Measurements from ENCODE around the gene SUSD6. TPM values are rescaled to one million over a fixed set of nuclear protein-coding genes. Genes with fewer than 3 reads are reported as not detected.

Gene SUSD6
- total RNA-seq, 1 donor: 17.7 TPM

DNA sequence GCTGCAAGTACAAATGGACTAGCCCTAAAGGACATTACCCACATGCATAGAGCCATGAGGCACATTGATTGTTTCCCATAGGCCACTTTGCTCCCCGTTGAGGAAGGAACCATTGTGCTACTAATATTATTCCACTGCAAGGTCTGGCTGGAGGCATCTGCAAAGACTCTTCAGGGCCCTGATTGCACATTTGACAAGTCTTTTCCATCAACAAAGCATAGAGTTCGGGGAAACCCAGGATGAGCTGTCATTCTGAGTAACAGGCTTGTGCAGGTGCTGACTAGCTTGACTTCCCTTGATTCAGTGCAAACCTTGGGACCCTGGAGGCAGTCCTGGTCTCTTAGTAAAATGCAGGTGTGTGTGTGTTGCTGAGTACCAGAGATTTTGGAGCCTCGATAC is 73.8 kb downstream of the SUSD6 start:
- Histone ChIP-seq H2AFZ (ENCODE audit: low read length) (no peak overlapping the region), H3K9me3 (ENCODE audit: low read depth, low read length) (no peaks in the 10 kb centered on the region), H3K4me1 (ENCODE audit: insufficient read depth, low read length) (peaks cover 7% of the 10 kb centered on the region), H3K4me2 (ENCODE audit: insufficient read depth, low read length) (no peak overlapping the region), H3K36me3 (ENCODE audit: insufficient read depth, low read length) (no peaks in the 10 kb centered on the region), H4K20me1 (ENCODE audit: insufficient read depth, low read length) (peaks cover 58% of the 10 kb centered on the region), H3K4me3 (ENCODE audit: insufficient read depth, low read length) (no peak overlapping the region), H3K79me2 (ENCODE audit: insufficient read depth, low read length) (peaks cover 33% of the 10 kb centered on the region), H3K27me3 (ENCODE audit: insufficient read depth, low read length) (no peaks in the 10 kb centered on the region), H3K27ac (ENCODE audit: low read depth, low read length) (no peak overlapping the region)
- no peak for DNase-seq (ENCODE audit: insufficient read length, low spot score, missing footprints)
- TF ChIP-seq, protein P1, sequence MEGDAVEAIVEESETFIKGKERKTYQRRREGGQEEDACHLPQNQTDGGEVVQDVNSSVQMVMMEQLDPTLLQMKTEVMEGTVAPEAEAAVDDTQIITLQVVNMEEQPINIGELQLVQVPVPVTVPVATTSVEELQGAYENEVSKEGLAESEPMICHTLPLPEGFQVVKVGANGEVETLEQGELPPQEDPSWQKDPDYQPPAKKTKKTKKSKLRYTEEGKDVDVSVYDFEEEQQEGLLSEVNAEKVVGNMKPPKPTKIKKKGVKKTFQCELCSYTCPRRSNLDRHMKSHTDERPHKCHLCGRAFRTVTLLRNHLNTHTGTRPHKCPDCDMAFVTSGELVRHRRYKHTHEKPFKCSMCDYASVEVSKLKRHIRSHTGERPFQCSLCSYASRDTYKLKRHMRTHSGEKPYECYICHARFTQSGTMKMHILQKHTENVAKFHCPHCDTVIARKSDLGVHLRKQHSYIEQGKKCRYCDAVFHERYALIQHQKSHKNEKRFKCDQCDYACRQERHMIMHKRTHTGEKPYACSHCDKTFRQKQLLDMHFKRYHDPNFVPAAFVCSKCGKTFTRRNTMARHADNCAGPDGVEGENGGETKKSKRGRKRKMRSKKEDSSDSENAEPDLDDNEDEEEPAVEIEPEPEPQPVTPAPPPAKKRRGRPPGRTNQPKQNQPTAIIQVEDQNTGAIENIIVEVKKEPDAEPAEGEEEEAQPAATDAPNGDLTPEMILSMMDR (IDR thresholded peaks at IDR 0.05; ENCODE audit: extremely low read depth, low read depth, low read length): no peak

- TF ChIP-seq, protein P1 (IDR thresholded peaks at IDR 0.05; ENCODE audit: extremely low read depth, low read depth, low read length): no peak
- peaks cover 33% of the 10 kb centered on the region for H3K79me2 ChIP-seq (ENCODE audit: insufficient read depth, low read length)
- H3K36me3 ChIP-seq (ENCODE audit: insufficient read depth, low read length): no peaks in the 10 kb centered on the region
- H3K4me1 ChIP-seq (ENCODE audit: insufficient read depth, low read length): peaks cover 2% of the 10 kb centered on the region
- H3K27me3 ChIP-seq (ENCODE audit: insufficient read depth, low read length): no peaks in the 10 kb centered on the region
- no peak overlapping the region for H3K27ac ChIP-seq (ENCODE audit: low read depth, low read length)
- no peak overlapping the region for H2AFZ ChIP-seq (ENCODE audit: low read length)
- H3K4me2 ChIP-seq (ENCODE audit: insufficient read depth, low read length): no peak overlapping the region
- H3K4me3 ChIP-seq (ENCODE audit: insufficient read depth, low read length): no peak overlapping the region
- peaks cover 58% of the 10 kb centered on the region for H4K20me1 ChIP-seq (ENCODE audit: insufficient read depth, low read length)
- no peaks in the 10 kb centered on the region for H3K9me3 ChIP-seq (ENCODE audit: low read depth, low read length)
- DNase-seq (ENCODE audit: insufficient read length, low spot score, missing footprints): peak; percentile 10
Measured at GRCh38 chr14:69685716-69686115, 74.3 kb downstream of the SUSD6 start.

- peaks cover 46% of the 10 kb centered on the region for H4K20me1 ChIP-seq (ENCODE audit: insufficient read depth, low read length)
- H3K27me3 ChIP-seq (ENCODE audit: insufficient read depth, low read length): no peaks in the 10 kb centered on the region
- no peaks in the 10 kb centered on the region for H3K36me3 ChIP-seq (ENCODE audit: insufficient read depth, low read length)
- TF ChIP-seq, protein P1 (IDR thresholded peaks at IDR 0.05; ENCODE audit: extremely low read depth, low read depth, low read length): no peak
- no peak for DNase-seq (ENCODE audit: insufficient read length, low spot score, missing footprints)
- H3K4me2 ChIP-seq (ENCODE audit: insufficient read depth, low read length): no peak overlapping the region
- H3K9me3 ChIP-seq (ENCODE audit: low read depth, low read length): no peaks in the 10 kb centered on the region
- H3K4me1 ChIP-seq (ENCODE audit: insufficient read depth, low read length): no peaks in the 10 kb centered on the region
- H3K27ac ChIP-seq (ENCODE audit: low read depth, low read length): no peak overlapping the region
- no peak overlapping the region for H2AFZ ChIP-seq (ENCODE audit: low read length)
- H3K4me3 ChIP-seq (ENCODE audit: insufficient read depth, low read length): no peak overlapping the region
- peaks cover 32% of the 10 kb centered on the region for H3K79me2 ChIP-seq (ENCODE audit: insufficient read depth, low read length)
Measured at GRCh38 chr14:69687606-69688298, 76.4 kb downstream of the SUSD6 start.

DNA sequence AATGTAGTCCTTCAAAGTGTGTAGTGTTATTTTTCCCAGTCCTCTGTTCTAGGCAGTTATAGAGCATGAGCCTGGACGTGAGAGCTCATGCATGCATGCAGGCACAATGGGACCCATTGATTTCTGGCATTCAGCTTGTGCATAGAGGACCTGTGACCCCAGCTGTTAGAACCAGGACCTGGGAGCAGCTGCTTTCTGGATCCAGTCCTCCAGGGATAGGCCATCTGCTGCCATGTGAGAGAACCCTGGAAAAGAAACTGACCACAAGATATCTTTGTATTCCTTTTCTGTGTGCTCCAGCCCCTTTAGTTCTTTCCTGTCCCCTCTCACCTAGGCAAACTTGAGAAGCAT is 76.9 kb downstream of the SUSD6 start:
- no peak for DNase-seq (ENCODE audit: insufficient read length, low spot score, missing footprints)
- peaks cover 32% of the 10 kb centered on the region for H3K79me2 ChIP-seq (ENCODE audit: insufficient read depth, low read length)
- TF ChIP-seq, protein P1 (IDR thresholded peaks at IDR 0.05; ENCODE audit: extremely low read depth, low read depth, low read length): no peak
- H3K4me2 ChIP-seq (ENCODE audit: insufficient read depth, low read length): no peak overlapping the region
- no peaks in the 10 kb centered on the region for H3K9me3 ChIP-seq (ENCODE audit: low read depth, low read length)
- no peaks in the 10 kb centered on the region for H3K27me3 ChIP-seq (ENCODE audit: insufficient read depth, low read length)
- no peak overlapping the region for H3K4me3 ChIP-seq (ENCODE audit: insufficient read depth, low read length)
- H3K27ac ChIP-seq (ENCODE audit: low read depth, low read length): no peak overlapping the region
- no peaks in the 10 kb centered on the region for H3K4me1 ChIP-seq (ENCODE audit: insufficient read depth, low read length)
- H3K36me3 ChIP-seq (ENCODE audit: insufficient read depth, low read length): no peaks in the 10 kb centered on the region
- H2AFZ ChIP-seq (ENCODE audit: low read length): no peak overlapping the region
- H4K20me1 ChIP-seq (ENCODE audit: insufficient read depth, low read length): peaks cover 42% of the 10 kb centered on the region

Data from osteoblast (primary cell).